ENCODE results near the gene HSPA4.

The HSPA4 gene

GRCh38 chr5:133155326-133155969, 103.6 kb downstream of the HSPA4 start:
- DNase-seq (ENCODE audit: low read depth, low spot score) = no peak

All from smooth muscle cell of the brain vasculature (primary cell).